ENCODE data around the gene SPAG8.

SPAG8 gene

DNA sequence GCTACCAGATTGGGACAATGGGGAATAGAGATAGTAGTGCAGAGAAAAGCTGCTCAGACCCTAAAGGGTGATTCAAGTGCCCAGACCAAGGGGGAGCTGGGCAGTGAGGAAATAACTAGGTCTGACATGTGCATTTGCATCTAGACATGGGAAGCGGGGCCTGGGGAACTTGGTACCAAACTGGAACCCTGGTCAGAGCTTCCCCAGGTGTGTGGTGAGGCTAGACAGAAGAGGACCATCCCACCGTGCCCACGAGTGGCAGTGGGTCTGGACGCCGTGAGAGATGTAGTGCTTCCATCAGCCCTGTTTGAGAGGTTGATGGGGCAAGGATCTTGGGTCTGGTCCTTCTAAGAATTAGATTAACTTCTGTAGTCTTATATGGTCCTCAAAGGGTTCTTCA, 24.5 kb upstream of the SPAG8 start:
- DNase-seq, result no peak

DNA sequence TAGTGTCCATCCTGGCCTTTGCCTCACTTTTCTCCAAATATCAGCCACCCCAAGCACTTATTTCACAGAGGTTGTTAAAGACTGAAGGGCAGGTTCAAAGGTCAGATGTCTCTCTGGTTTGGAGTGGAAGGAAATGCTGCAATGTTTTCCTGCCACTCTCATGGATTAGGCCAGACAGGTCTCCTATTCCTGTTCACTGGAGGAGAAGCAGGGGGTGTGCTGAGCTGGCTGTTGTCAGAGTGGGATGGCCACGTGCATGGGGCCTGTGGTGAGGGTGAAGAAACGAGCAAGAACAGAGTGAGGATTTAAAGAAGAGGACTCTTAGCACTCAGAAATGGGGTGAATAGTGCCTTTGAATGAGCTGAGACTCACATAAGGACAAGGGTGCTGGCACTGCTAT, 23.7 kb upstream of the SPAG8 start:
- no peak for DNase-seq

DNA sequence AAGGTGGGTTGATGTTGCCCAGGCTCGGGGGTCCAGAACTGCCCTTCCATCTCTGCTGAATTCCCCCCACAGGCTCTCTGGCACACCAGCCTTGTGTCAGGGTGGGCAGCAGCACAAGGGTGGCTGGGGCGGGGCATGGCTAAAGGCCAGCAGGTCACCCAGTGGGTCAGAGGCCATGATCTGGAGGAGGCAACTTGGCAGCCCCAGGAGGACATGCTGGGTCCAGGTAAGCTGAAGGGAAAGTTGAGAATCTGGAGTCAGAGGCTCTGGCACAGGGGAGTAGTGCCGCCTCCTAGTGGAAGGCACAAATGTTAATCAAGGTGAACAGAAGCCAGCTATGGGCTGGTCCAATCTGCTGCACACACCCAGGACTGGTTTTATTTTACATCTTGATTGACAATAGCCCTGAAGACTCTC, 23.2 kb upstream of the SPAG8 start:
- no peak for DNase-seq

DNA sequence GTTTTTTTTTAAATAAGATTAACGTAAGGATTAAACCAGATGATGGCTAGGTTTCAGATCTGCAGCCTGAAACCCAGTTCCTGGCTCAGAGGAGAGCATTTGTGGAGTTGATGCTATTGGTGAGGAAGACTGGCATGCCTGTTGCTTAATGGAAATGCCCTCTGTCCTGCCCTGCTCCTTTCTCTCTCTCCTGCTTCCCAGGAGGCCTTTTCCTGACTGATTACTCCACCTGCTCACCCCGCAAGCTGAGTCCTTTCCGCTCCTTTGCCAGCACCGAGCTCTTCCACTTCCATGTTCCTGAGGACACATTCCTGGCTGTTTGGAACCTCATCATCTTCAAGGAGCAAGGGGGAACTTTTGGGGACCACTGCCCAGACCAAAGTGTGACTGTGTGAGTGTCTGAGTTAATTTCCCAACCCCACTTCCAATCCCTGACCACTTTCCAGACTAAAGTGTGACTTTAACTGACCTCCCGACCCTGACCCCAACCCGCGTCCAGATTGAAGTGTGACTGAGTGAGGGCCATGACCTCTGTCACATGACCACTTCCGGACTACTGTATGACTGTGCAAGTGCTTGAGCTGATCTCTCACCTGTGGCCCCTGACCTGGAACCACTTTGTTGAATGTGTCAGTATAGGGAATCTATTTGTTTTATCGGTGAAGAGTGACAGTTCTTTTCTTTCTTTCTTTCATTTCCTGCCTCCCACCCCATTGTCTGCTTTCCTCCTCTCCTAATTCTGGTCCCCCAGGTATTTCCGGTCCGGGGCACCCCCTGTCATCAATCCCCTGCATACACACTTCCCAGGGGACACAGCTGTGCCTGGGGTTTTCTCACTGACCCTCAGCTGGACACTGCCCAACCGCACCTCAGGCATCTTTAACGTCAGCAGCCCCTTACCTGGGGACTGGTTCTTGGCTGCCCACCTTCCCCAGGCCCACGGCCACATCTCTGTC, 22.5 kb upstream of the SPAG8 start:
- no peak for DNase-seq

DNA sequence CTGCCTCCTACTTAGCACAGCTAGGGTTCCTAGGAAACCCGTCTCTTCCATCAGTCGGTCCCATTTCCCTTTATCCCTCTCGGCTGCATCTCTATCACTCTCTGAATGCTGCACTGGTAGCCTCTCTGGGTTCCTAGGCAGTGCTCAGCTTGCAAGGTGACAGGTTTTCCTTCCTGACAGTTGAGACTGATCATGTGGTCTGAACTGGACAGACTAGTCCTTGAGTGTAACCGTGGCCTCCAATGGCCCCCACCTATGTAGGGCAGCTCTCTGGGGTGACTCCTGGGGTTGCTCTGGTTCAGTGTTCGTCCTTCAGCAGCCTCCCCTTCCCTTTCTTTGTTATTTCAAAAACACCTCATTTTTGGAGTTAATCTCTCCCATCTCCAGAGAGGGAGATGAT, 20.8 kb upstream of the SPAG8 start:
- no peak for DNase-seq

DNA sequence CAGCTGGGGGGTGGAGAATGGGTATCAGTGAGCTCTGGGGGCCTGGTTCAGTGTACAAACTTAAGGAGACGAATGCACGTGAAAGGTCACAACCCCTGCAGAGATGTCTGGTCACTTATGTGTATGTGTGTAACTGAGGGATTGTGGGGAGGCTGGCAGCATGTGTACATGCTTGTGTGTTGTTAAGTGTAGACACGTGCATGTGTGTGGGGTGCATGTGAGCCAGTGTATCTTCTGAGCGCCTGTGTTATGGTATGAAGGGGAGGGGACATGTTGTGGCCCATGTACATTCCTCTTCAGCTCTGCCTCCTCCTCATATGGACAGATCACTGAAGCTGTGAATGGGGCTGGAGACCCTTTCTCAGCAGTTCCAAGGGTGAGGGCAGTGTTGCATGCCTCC, 19.0 kb upstream of the SPAG8 start:
- DNase-seq, result no peak

DNA sequence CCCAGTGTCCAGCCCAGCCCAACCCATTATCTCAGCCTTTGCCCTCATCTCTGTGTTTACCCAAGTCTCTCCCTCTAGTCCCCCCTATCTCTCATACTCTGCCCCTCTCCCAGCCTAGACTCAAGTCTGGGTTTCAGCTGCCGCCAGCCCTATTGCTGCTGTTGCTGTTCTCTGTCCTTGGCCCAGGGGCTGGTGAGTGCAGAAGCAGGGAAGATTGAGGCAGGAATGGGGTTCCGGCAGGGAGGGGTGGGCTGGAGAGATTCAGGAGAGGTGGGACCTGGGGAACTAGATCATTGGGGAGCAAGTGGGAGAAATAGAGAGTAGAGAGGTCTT, 17.7 kb upstream of the SPAG8 start:
- DNase-seq, result no peak

DNA sequence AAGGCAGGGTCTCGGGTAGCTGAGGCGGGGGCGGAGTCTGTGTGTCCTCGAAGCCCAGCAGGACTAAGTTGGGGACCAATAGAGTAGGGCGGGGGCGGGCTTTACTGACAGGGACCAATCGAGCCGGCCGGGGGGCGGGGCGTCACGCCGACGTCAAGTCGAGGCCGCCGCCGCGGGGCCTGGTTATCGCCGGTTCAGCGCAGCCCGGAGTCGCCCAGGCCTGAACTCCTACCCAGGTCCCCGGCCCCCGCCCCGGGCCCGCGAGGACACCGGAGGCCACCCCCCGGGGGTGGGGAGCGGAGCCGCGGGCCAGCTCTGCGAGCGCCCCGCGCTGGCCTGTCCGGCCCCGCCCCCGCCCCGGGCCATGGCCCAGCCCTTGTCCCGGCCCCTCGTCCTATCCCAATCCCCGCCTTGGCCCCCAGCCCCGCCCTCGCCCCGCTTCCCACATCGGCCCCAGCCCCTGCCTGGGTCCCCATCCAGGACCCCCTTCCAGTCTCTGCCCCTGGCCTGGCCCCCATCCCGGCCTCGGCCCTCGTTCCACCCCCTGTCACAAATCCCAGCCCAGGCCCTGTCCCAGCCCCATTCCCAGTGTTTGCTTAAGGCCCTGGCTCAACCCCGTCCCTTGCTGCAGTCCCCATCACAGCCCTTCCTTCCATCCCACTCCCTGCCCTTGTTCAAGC, 17.2 kb upstream of the SPAG8 start, which contains the start of gene TMEM8B:
TMEM8B (plus strand) TSS at position 145 of the 680 bp plus-strand sequence; CDS start at position 365, 220 bp downstream.
- peak; percentile 46 for DNase-seq

DNA sequence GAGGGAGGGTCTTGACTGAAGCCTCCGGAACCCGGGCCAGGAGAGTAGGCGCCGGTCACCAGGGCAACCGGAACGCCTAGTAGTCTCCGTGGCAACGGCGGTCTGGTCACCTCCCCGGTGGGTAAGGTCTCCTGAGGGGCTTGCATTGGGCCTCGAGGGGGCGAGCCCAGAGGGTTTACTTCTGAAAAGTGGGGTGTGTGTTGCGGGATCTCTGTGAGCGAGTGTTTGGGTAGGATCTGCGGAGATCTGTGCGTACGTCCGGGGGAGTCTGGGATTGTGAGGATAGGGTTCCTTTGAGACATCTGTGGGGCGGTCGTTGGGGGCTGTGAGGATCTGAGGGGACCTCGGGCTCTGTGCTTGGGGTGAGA, 16.6 kb upstream of the SPAG8 start, which contains the start of gene FAM221B:
FAM221B (minus strand) TSS at position 17 of the 368 bp plus-strand sequence. CDS start 2,571 bp downstream, outside the sequence.
- DNase-seq, result no peak

DNA sequence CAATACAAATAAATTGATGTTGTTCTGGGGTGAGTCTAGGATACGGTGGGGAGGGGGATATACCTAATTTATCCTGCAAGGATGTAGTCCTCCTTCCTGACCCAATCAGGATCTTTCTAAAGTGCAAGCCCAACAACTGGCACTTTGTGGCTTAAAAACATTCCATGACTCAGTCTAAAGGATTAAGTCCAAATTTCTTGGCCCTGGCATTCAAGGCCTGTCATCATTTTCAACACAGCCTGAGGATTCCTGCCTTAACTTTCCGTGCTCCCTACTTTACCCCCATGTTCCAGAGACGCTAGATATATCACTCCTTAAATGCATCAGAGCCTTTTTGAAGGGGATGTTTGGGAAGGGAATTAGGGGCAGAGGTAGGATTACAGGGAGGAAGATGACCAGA, 15.4 kb upstream of the SPAG8 start:
- no peak for DNase-seq

DNA sequence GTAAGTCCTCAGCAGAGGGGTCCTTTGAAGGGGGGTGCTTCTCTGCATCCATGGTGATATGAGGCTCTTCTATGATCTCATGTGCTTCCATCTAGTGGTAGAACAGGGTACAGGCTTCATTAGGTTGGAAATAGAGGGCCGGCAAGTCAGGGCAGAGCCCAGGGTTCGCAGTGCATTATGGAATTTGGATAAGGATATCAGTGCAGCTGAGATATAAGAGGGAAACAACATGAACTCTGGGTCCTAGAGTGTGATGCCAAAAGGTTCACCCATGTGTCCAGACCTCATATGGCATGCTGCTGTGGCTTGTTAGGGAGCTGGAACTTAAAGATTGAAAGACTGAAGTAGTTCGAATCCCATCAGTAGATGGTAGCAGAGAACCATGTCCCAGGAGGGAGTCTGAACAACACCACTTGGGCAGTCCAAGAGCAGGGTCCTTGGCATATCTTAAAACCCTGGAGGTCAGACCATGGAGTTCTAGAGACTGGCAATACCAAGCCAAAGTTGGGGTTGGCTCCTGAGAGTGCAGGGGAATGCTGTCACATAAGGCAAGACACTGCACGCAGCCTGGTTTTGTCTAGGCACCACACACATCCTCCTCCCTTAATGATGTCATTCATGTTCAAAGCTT, 14.1 kb upstream of the SPAG8 start:
- no peak for DNase-seq

DNA sequence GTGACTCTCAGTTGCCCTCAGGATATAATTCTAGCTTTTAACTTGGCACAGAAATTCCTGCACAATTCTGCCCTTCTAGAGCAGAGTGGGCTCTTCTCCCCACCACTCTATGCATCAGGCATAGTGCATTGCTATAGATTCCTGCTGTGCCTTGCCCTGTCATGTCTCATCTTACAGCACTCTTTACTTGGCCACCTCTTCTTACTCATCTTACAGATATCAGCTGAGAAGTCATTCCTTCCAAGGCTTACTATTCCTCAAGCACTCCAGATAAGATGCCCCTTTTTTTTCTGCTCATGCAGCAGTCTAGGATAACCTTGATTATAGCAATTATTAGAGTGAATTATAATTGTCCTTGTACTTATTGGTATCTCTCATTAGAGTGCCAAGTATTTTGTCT, 10.9 kb upstream of the SPAG8 start:
- no peak for DNase-seq

DNA sequence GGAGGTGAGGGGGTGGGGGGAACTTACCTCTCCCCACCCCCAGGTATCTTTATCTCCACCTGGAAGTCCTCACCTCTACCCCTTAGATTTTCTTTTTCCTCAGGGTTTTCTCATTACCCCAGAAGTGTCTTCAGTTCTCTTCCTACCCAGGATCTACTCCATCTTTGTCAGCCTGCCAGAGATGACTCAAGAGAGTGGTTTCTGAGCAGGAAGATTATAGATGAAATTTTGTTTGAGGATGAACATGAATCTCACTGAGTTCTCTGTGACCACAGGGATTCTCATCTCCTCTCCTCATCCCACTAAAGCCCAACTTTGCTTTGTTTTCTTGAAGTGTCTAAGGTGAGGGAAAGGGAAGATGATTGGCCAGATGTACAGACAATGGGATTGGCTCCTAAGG, 8.0 kb upstream of the SPAG8 start:
- no peak for DNase-seq

DNA sequence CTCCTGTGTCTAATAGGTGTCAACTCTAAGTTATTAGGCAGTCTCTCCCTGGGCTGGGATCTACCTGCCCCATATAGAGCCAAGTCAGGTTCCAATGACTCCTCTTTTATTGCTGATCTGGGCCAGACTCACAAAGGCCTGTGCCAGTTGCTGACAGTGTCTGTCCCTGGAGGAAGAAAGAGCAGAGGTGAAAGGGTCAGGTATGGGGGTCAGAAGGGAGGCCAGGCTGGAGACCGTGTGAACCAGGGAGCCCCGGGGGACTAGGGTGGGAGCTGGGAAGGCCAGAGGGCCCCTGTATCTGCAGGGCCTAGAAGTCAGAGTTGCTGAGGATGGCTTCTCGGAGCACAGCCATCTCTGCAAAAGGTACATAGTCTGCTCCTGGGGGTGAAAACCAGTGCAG, 6.3 kb upstream of the SPAG8 start:
- DNase-seq, result no peak

DNA sequence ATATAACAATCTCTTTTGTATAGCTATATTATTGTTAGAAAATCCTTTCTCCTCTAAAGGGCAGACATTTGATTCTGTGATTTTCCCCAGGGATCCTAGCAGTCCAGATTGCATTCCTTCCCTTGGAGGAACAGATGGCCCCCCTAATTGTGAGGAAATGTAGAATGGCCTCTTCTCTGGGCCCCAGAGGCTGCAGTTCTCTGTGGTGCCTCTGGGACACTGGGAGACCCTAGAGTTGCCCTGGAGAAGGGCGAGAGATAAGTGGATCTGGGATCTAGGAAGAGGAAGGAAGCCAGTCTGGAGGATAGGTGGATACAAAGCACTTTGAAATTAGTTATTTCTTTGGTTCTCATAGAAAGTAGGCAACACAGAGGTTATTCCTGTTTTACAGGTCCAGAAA, 4.6 kb upstream of the SPAG8 start:
- DNase-seq, result no peak

DNA sequence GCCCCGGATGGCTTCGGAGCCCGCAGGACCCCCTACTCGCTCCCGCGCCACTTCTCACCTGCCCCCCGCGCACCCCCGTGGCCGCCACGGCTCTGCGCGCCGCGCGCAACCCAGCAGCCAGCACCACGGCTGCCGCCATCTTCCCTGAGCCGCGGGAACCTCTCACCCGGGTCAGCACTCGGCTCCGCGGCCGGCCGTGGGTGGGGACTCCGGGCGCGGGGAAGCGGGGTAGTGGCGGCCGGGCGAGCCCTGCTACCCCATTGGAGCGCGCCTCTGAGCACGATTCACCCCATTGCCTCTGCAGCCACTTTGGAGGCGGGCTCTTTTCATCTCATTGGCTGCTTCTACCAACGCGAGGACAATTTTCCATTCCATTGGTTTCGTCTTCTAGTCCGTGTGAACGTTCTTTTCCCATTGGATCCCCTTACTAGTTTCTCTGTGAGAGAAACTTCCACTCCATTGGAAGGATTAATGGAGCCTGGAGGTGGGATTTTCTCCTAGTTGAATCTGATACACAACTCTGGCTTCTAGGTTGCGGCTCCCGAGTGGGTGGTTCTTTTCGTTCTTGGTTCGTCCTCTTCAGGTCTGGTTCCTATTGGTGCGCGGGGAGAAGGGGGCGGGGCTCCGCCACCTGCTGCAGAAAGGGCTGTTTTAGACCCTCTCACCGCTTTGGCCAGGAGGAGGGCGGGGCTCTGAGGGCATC, 2.9 kb upstream of the SPAG8 start, which contains the start of gene HINT2:
HINT2 (minus strand) TSS at position 202 of the 703 bp plus-strand sequence; CDS start at position 139, 63 bp downstream.
- DNase-seq, result peak; percentile 89

DNA sequence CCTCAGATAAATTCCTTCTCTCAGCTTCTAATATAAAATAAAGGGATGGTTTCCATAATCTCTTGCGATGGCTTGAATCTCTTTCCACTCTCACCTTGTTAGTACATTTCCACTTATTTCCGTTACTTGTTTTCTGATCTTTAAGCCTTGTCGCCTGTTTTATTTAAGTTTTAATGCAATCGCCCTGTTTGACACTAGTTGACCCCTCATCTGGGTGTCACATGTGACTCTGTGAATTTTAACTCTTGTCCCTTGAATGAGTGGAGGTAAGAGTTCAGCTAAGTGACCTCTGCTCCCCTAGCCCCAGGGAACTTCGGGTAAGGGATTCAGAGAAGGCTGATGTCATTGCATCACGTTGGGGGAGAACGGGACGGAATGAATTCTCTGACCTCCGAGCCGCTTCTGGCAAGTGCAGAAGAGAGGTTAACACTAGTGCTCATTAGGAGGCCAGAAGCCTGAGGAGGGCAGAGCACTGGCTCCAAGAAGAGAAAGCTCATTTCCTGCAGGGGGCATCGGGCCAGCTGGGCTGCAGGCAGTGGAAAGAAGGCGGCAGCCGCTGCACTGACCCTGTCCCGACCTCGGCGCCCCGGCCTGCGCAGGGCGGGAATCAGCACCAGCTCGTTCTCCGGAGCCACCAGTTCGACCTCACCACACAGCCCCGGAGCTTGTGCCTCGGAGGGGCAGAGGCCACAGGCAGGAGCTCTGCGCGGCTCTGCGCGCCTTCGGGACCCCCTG, 2.2 kb upstream of the SPAG8 start:
- DNase-seq, result no peak

DNA sequence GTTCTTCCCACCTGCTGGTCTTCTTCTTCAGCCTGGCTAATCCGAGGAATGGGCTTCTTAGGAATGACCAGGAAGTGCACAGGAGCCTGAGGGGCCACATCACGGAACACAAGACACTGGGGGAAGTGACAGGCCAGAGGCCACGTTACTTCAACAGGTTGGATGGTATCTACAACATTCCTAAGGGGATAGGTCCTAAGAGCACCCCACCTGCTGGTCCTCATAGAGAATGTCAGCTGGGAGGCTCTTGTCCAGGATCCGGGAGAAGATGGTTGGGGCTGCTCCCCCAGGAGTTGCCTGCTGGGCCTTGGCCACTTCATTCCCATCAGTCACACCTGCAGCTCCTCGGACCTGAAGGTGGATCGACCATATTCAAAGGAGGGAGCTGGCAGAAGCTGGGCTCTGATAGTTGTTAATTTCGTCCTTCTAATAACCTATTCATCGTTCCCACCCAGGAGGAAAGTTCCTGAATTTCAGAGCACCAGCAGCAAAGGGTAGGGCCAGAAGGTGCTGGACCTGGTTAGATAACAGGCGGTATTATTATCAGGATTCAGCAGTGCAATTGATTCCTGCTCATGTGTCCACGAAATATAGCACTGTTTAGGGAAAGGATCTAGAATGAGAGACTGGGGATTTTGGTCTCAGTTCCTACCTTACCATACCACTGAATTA, 1.5 kb upstream of the SPAG8 start:
- no peak for DNase-seq

DNA sequence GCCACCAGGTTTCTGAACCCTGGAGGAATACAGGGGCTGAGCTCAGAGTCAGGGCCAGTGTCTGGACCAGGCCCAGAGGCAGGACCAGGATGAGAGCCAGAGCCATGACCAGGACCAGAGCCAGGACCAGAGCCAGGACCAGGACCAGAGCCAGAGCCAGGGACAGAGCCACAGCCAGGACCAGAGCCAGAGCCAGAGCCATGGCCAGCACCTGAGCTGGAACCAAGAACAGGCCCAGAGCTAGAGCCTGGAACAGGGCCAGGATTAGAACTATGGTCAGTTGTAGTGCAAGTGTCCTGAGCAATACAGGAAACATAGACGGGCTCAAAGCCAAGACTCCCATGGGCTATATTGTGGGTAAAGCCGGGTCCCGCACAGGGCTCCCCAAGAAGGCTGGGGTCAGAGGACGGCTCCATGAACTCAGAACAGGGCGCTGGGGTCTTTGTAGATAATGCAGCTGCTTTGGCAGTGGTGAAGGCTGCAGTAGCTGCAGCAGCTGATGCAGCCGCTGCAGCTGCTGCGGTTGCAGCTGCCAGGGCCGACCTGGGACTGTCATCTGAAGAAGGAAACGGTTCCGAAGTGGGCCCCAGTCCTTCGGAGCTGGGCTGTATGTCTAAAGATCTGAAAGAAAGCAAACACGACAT, 559 bp downstream of the SPAG8 start:
- no peak for DNase-seq

DNA sequence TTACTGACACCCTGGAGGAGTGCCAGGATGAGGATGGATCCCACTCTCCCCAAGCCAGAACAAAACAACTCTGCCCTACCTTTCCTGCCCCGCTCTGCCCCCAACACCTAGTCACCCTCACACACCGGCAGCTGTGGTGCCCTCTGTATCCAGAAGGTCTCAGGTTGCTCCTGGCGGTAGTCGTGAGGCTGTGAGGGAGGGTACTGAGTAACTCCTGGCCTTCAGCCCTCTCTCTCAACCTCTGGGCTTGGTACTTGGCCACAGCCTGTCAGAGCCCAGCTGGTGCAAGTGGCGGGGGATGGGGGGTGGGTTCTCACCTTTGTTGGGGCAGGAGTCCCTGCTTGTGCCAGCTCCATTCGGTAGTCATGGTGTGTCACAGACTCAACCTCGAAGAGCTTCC, 1.9 kb downstream of the SPAG8 start:
- no peak for DNase-seq

DNA sequence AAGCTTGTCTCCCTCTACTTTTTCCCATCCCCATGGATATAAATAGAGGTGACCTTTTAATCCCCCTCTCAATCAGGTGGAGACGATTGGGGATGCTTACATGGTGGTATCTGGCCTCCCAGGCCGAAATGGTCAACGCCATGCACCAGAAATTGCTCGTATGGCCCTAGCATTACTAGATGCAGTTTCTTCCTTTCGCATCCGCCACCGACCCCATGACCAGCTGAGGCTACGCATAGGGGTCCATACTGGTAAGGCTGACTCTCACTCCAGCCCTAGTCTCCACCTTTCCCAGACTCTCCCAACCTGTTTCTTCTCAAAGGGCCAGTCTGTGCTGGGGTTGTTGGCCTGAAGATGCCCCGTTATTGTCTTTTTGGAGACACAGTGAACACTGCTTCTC, 3.6 kb downstream of the SPAG8 start:
- no peak for DNase-seq
